HG02623 (cell line): Measurements from ENCODE around the gene PGM1.

Experiments
- ATAC-seq: cut with Tn5 transposase; IDR thresholded peaks from one replicate; pipeline ENCODE4 v1.9.1; 2021; ENCODE audit warnings: moderate library complexity; ENCODE audit not compliant: unreplicated experiment

Gene PGM1

GRCh38 chr1:63691701-63692425, 98.7 kb downstream of the PGM1 start:
- peak; percentile 59 for ATAC-seq

GRCh38 chr1:63693944-63694571, 100.8 kb downstream of the PGM1 start:
- ATAC-seq: peak; percentile 76

- no peak for ATAC-seq
Measured at GRCh38 chr1:63698001-63698838, 105.0 kb downstream of the PGM1 start.

- no peak for ATAC-seq
Measured at GRCh38 chr1:63701187-63701586, 108.0 kb downstream of the PGM1 start.

GRCh38 chr1:63703701-63704107, 110.5 kb downstream of the PGM1 start:
- ATAC-seq: no peak

GRCh38 chr1:63704443-63704842, 111.2 kb downstream of the PGM1 start:
- no peak for ATAC-seq

GRCh38 chr1:63705078-63705477, 111.9 kb downstream of the PGM1 start:
- ATAC-seq: peak; percentile 80

GRCh38 chr1:63709267-63709828, 116.1 kb downstream of the PGM1 start:
- no peak for ATAC-seq
